Ramos (cell line): ENCODE data around the gene TRMT2A.

Experiments
- in situ Hi-C: fragments of 300-500 bp; cut with MboI; formaldehyde crosslinking; loops from one replicate; pipeline ENCODE4 v1.14.3; 2022; ENCODE audit warnings: low sequenced_read_pairs; ENCODE audit not compliant: unreplicated experiment

The TRMT2A gene

DNA sequence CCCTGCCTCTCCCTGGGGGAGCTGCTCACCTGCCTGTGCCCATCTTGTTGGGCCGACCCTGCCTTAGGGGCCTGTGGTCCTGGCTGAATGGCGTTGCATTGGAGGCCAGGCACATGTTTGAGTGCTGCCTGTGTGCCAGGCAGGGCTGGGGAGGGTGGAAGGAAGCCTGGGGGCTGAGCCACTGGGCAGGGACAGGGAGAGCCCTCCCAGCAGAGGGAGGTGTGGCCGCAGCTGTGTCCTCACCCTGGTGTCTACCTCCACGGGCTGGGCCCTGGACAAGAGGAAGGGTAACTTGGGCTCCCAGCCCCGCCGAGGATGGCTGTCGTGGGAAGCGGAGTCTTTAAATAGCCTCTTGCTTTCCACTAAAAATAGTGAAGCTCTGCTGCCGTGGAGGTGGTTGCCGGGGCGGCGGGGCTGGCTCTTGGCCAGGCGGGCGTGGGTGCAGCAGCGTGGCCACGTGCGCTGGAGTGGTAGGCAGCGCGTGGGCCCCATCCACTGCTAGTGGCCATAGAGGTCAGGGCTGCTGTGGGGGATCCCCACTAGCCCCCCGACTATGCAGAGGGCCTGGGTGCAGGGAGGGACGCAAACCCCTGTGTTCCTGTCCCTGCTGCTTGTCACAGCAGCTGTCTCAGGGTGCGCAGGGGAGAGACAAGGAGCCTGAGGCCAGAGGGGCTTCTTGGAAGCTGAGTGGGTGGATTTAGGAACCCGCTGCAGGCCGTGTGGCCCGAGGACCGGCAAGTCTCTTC lies 20.8 kb upstream of the TRMT2A start:
- in situ Hi-C loops = no loop called here

GRCh38 chr22:20137113-20137512 lies 20.1 kb upstream of the TRMT2A start:
- in situ Hi-C loops = no loop called here

DNA sequence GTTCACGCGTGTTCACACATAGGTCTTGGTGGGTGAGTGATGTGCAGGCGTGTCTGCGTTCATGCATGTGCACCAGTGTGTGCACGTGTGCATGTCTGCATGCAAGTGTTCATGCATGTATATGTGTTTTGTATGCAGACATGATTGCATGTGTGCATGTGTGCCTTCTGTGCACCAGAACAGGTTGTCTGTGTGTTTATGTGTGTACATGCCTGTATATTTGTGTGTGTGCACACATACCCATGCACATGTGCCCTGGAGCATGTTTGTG lies 19.5 kb upstream of the TRMT2A start:
- in situ Hi-C loops = no loop called here

DNA sequence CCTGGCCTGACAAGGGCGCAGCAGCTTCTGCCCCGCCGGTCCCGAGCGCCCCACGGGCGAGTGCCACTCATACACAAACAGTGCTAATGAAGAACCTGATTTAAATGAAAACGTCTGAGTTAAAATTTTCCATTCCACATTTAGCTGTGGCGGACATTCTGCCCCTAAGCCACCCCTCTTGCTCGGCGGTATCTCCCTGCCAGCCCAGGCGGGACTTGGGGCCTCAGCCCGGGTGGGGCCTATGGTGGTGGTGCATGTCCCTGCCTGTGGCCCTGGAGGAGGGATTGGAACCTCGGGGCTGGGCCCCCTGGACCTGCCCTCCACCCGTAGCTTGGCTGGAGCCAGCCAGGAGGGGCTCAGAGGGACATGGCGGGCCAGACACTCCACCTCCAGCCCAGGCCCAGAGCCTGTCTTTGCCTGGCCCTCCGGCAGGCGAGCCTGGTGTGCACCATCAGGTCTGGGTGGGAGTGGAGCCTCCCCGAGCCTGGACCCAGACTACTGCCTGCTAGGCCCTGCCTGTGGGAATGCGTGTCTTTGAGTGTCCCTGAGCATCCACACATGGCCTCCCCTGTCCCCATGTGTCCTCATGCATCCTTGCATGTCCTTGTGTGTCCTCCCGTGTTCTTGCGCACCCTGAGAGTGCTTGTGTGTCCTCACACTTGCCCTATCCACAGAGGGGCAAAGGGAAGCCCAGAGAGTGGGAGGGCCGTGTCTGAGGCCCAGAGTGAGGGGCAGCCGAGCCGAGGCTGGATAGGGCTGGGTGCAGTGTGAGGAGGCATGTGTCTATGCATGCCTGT lies 19.0 kb upstream of the TRMT2A start:
- in situ Hi-C loops = no loop called here

- in situ Hi-C loops = no loop called here
Measured at GRCh38 chr22:20135265-20135664, 18.2 kb upstream of the TRMT2A start.

- in situ Hi-C loops = no loop called here
Measured at GRCh38 chr22:20133930-20134549, 17.0 kb upstream of the TRMT2A start.

DNA sequence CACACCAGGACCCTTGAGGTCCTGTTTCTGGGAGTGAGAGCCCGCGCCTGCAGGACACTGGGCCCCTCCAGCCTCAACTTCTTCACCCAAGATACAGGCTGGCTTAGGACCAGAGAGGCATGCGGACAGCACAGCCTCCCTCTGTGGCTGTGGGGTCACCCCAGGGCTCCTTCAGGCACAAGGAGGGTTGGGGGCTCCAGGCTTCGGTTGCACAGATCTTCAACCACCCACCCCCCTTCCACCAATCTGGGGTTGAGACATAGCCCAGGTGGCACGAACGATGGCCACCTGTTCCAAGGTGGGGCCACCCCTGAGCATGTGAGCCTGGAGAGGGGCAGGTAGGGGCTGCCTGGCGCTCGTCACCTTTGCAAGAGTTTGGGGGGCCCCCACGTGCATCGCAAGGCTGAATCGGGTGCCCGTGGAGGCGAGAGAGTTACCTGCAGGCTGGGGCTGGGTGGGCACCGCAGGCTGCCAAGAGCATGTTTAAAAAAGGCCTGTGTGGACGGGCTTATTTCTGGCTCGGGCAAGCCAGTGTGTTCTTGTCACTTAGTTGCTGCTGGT lies 15.7 kb upstream of the TRMT2A start:
- in situ Hi-C loops = no loop called here

DNA sequence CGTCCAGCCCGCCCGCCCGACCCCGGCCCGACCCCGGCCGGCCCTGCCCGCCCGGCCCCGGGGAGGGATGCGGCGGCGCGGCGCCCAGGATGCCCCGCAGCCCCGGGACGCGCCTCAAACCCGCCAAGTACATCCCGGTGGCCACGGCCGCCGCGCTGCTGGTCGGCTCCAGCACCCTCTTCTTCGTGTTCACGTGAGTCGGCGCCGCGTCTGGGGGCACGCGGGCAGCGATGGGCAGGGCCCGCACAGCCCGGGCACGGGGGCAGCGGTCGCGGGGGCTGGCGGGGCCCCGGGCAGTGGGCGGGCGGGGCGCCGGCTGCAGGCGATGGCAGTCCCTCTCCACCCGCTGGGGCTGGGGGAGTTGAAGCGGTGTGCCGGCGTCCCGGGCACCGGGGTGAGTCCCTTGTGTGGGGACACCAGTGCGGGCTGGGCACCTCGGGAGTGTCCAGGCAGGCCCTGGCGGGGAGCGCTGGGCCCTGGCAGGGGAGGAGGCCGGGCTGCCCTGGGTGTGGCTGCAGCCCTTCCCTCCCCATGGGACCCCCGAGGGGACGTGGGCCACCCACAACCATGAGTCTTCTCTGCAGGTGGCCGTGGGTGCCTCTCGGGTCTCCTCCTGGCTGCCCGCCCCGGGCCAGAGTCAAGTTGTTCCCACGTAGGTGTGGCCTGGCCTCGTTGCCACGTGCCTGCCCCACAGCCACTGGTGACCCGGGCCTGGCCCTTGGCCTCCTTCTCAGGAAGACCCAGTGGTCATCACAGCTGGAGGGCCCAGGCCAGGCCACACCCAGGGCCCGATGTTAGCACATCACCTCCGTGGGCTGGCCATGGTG lies 15.0 kb upstream of the TRMT2A start:
- in situ Hi-C loops = no loop called here

- in situ Hi-C loops = no loop called here
Measured at GRCh38 chr22:20131597-20131858, 14.5 kb upstream of the TRMT2A start, which contains the start of gene ZDHHC8. Gene ZDHHC8, plus strand, starts transcription at chr22:20131804. Its CDS starts 144 bp downstream, at chr22:20131948.

GRCh38 chr22:20130731-20131596 lies 13.9 kb upstream of the TRMT2A start:
- in situ Hi-C loops = no loop called here

DNA sequence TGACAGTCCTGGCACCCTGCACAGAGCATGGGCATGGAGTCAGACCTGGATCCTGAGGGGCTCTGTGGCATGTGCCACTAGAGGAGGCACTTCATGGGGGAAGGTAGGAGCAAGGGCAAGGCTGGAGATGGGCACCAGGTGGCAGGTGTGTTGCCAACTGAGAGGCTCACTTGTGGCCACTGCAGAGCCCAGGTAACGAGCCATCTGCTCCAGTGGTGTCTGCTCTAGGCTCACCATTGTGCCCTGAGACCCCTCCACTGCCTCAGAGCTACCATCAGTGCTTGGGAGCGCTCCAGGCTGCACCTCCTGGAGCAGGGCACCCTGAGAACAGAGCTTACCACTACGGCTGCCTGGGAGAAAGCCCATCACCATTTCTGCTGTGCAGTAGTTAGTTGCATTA lies 13.3 kb upstream of the TRMT2A start:
- in situ Hi-C loops = no loop called here

DNA sequence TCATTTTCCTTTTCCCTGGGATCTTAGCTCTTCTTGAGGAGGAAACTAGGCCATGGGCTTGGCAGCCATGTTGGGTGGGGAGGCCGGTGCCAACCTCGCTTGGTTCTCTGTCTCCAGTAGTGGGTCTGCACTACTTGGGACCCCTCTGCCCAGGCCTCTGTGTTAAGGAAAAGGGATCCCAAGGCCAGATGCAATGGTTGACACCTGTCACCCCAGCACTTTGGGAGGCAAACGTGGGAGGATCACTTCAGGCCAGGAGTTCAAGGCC lies 12.7 kb upstream of the TRMT2A start:
- in situ Hi-C loops = no loop called here

- in situ Hi-C loops = no loop called here
Measured at GRCh38 chr22:20128902-20129746, 12.1 kb upstream of the TRMT2A start.

DNA sequence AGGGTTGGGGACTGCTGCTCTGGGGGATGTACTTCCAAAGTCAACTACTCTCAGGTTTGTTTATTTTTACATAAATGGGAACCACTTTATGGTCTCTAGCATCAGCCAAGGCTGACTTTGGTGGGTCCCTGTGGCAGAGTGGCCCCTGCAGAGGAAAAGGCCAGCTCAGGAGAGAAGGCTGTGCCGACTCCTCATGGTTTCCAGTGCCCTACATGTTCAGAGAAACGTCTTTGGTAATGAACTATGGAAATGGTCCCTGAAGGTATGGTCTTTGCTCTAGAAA lies 11.5 kb upstream of the TRMT2A start:
- in situ Hi-C loops = no loop called here

DNA sequence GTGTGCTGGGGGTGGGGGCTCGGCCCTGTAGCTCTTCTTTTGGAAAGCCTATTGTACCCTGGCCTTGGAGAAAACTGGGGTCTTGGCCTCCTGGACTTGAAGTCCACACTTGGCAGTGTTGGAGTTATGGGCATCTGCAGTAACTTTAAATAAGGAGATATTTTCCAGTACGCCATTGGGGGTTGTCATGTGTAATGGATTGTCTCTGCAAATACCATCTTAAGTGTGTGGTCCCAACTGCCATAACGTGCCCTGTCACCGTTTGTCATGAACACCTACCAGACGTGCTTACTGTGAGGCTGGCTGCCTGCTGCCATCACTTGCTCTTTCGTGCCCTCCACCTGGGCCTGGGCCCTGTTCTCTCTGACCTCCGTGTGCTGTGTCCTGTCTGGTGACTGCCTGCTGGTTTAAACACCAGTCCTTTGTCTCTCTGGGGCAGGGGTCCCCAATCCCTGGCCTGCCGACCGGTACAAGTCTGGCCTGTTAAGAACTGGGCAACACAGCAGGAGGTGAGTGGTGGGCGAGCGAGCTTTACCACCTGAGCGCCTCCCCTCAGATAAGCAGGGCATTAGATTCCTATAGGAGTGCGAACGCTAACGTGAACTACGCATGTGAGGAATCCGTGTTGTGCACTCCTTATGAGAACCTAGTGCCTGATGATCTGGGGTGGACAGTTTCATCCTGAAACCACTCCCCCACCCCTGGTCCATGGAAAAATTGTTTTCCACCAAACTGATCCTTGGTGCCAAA lies 11.0 kb upstream of the TRMT2A start:
- in situ Hi-C loops = no loop called here

- in situ Hi-C loops = no loop called here
Measured at GRCh38 chr22:20127318-20127868, 10.4 kb upstream of the TRMT2A start.

- in situ Hi-C loops = no loop called here
Measured at GRCh38 chr22:20126284-20127029, 9.4 kb upstream of the TRMT2A start.
